Liver (tissue), 9 donors: ENCODE results near the gene XPR1. TPM values are rescaled to one million over a fixed set of nuclear protein-coding genes. Genes with fewer than 3 reads are reported as not detected.

Experiments
- DNase-seq: peaks from one replicate; pipeline ENCODE4 v3.0.0-alpha.2; 2017; ENCODE audit warnings: low spot score
- H3K27ac ChIP-seq, 2 donors: one replicate each; pipeline ENCODE4 v1.7.0; 2013; ENCODE audit warnings: inconsistent platforms in 2 of 2, low read length in 2 of 2, control low read depth in 1 of 2, low read depth in 1 of 2, mild to moderate bottlenecking in 1 of 2
- H3K27me3 ChIP-seq, 4 donors: one replicate each; pipeline versions ENCODE4 v1.6.1 to v1.7.0; 2013; ENCODE audit warnings: low read length in 3 of 4, inconsistent platforms in 1 of 4, mild to moderate bottlenecking in 1 of 4, moderate library complexity in 1 of 4; ENCODE audit not compliant: control insufficient read depth in 4 of 4, insufficient read depth in 4 of 4
- H3K36me3 ChIP-seq, 4 donors: one replicate each; pipeline versions ENCODE4 v1.6.1 to v1.7.0; 2013; ENCODE audit warnings: low read length in 3 of 4, mild to moderate bottlenecking in 3 of 4, low read depth in 1 of 4, moderate library complexity in 1 of 4; ENCODE audit not compliant: control insufficient read depth in 4 of 4, insufficient read depth in 3 of 4
- H3K4me1 ChIP-seq, 4 donors: one replicate each; pipeline versions ENCODE4 v1.6.1 to v1.7.0; 2013; ENCODE audit warnings: low read length in 3 of 4, mild to moderate bottlenecking in 3 of 4, moderate library complexity in 1 of 4; ENCODE audit not compliant: control insufficient read depth in 4 of 4, insufficient read depth in 4 of 4
- H3K4me3 ChIP-seq, 3 donors: one replicate each; pipeline versions ENCODE4 v1.6.1 to v1.7.0; 2013; ENCODE audit warnings: low read length in 3 of 3, control low read depth in 1 of 3, low read depth in 1 of 3, mild to moderate bottlenecking in 1 of 3
- H3K9ac ChIP-seq, 2 donors: one replicate each; pipeline ENCODE4 v1.7.0; 2013; ENCODE audit warnings: low read length in 2 of 2, mild to moderate bottlenecking in 2 of 2, moderate library complexity in 2 of 2, control low read depth in 1 of 2, low read depth in 1 of 2
- H3K9me3 ChIP-seq, 4 donors: one replicate each; pipeline versions ENCODE4 v1.6.1 to v1.7.0; 2013; ENCODE audit warnings: low read length in 3 of 4; ENCODE audit not compliant: control insufficient read depth in 4 of 4
- ATF3 ChIP-seq: IDR thresholded peaks from 2 replicates; pipeline ENCODE4 v1.6.1; 2016; ENCODE audit warnings: antibody characterized with exemption
- EGR1 ChIP-seq, 2 donors: IDR thresholded peaks; 2 replicates each; pipeline ENCODE4 v1.6.1; 2016 to 2018; ENCODE audit warnings: antibody characterized with exemption in 2 of 2, low read depth in 2 of 2
- FOXA1 ChIP-seq: IDR thresholded peaks from 2 replicates; pipeline ENCODE4 v1.6.1; 2016; ENCODE audit warnings: antibody characterized with exemption
- FOXA2 ChIP-seq: IDR thresholded peaks from 2 replicates; pipeline ENCODE4 v1.6.1; 2016; ENCODE audit warnings: antibody characterized with exemption
- GABPA ChIP-seq, 2 donors: IDR thresholded peaks in 1 of 2; conservative IDR thresholded peaks in 1 of 2; 2 replicates each; pipeline ENCODE4 v1.6.1; 2016; ENCODE audit warnings: antibody characterized with exemption in 2 of 2, mild to moderate bottlenecking in 1 of 2, moderate library complexity in 1 of 2
- HNF4A ChIP-seq, 2 donors: conservative IDR thresholded peaks; 2 replicates each; pipeline ENCODE4 v1.6.1; 2016; ENCODE audit warnings: antibody characterized with exemption in 2 of 2, mild to moderate bottlenecking in 2 of 2
- JUND ChIP-seq, 2 donors: IDR thresholded peaks; 2 replicates each; pipeline ENCODE4 v1.6.1; 2016; ENCODE audit warnings: antibody characterized with exemption in 2 of 2
- MAX ChIP-seq: IDR thresholded peaks from 2 replicates; pipeline ENCODE4 v1.6.1; 2016; ENCODE audit warnings: antibody characterized with exemption
- NR2F2 ChIP-seq: IDR thresholded peaks from 2 replicates; pipeline ENCODE4 v1.6.1; 2016; ENCODE audit warnings: antibody characterized with exemption
- RAD21 ChIP-seq, 2 donors: IDR thresholded peaks; 2 replicates each; pipeline ENCODE4 v1.6.1; 2016; ENCODE audit warnings: antibody characterized with exemption in 2 of 2, mild to moderate bottlenecking in 2 of 2
- REST ChIP-seq: IDR thresholded peaks from 2 replicates; pipeline ENCODE4 v1.6.1; 2016; ENCODE audit warnings: antibody characterized with exemption, mild to moderate bottlenecking
- RXRA ChIP-seq, 2 donors: IDR thresholded peaks; 2 replicates each; pipeline ENCODE4 v1.6.1; 2017 to 2018; ENCODE audit warnings: antibody characterized with exemption in 2 of 2, mild to moderate bottlenecking in 1 of 2
- SP1 ChIP-seq: IDR thresholded peaks from 2 replicates; pipeline ENCODE4 v1.6.1; 2018; ENCODE audit warnings: antibody characterized with exemption, mild to moderate bottlenecking
- TAF1 ChIP-seq: conservative IDR thresholded peaks from 2 replicates; pipeline ENCODE4 v1.6.1; 2016; ENCODE audit warnings: antibody characterized with exemption, mild to moderate bottlenecking
- YY1 ChIP-seq: IDR thresholded peaks from 2 replicates; pipeline ENCODE4 v1.6.1; 2016; ENCODE audit warnings: antibody characterized with exemption, mild to moderate bottlenecking
- ZBTB33 ChIP-seq: IDR thresholded peaks from 2 replicates; pipeline ENCODE4 v1.6.1; 2016; ENCODE audit warnings: antibody characterized with exemption
- polyA plus RNA-seq, 2 donors: library from polyadenylated mRNA; stranded (reverse) in 1 of 2; unstranded in 1 of 2; fragments of 200-250 nt in 1 of 2; fragments of >200 nt in 1 of 2; fragmentation: Nextera tagmentation in 1 of 2; extraction: Ambion mirVana in 1 of 2; gene quantifications; one replicate each; pipeline versions ENCODE4 v1.2.1 to v1.2.3, GENCODE V29; 2013 to 2015
- total RNA-seq, 2 donors: library from RNA; depleted of rRNA; stranded (reverse); fragments of >200 nt; gene quantifications; one replicate each; pipeline ENCODE4 v1.2.3, GENCODE V29; 2014
- donor health status: healthy.
- donor health status: healthy.
- donor health status: healthy.
- donor health status: healthy.
- donor health status: healthy.

XPR1 gene
- total and polyA plus RNA-seq, 4 donors, result 1.8 to 14.3 (median 5.9) TPM

GRCh38 chr1:180811886-180812285 lies 180.1 kb downstream of the XPR1 start:
- TF ChIP-seq GABPA (IDR thresholded peaks at IDR 0.05 in 1 of 2, conservative IDR thresholded peaks at IDR 0.05 in 1 of 2) (no peak), NR2F2 (no peak), RAD21 (IDR thresholded peaks at IDR 0.05) (no peak), FOXA2 (no peak), RXRA (IDR thresholded peaks at IDR 0.05) (no peak), ATF3 (no peak), YY1 (no peak), SP1 (no peak), FOXA1 (no peak), ZBTB33 (no peak), JUND (IDR thresholded peaks at IDR 0.05) (no peak), EGR1 (IDR thresholded peaks at IDR 0.05; ENCODE audit: low read depth in 2 of 2) (no peak), REST (no peak), MAX (no peak), TAF1 (no peak), HNF4A (conservative IDR thresholded peaks at IDR 0.05) (no peak)
- no peak overlapping the region for H3K27ac ChIP-seq
- H3K4me3 ChIP-seq, result no peak overlapping the region
- H3K4me1 ChIP-seq, result no peaks in the 10 kb centered on the region
- no peaks in the 10 kb centered on the region for H3K27me3 ChIP-seq
- no peak overlapping the region for H3K9ac ChIP-seq
- no peak for DNase-seq
- H3K36me3 ChIP-seq, result peaks cover 0 to 4% (median 2%) of the 10 kb centered on the region in 4 donors
- no peaks in the 10 kb centered on the region for H3K9me3 ChIP-seq

GRCh38 chr1:180814258-180814657 lies 182.4 kb downstream of the XPR1 start:
- H3K27ac ChIP-seq, result no peak overlapping the region
- no peak for TF ChIP-seq YY1
- no peak for TF ChIP-seq JUND (IDR thresholded peaks at IDR 0.05)
- no peak for TF ChIP-seq SP1
- TF ChIP-seq MAX, result no peak
- TF ChIP-seq EGR1 (IDR thresholded peaks at IDR 0.05; ENCODE audit: low read depth in 2 of 2), result no peak
- TF ChIP-seq REST, result no peak
- no peak for TF ChIP-seq RAD21 (IDR thresholded peaks at IDR 0.05)
- H3K9ac ChIP-seq, result no peak overlapping the region
- DNase-seq, result no peak
- H3K9me3 ChIP-seq, result no peaks in the 10 kb centered on the region
- no peaks in the 10 kb centered on the region for H3K27me3 ChIP-seq
- peaks cover 0 to 4% (median 2%) of the 10 kb centered on the region in 4 donors for H3K36me3 ChIP-seq
- no peaks in the 10 kb centered on the region for H3K4me1 ChIP-seq
- no peak overlapping the region for H3K4me3 ChIP-seq
